Measurements from ENCODE around the gene HEYL. TPM values are rescaled to one million over a fixed set of nuclear protein-coding genes. Genes with fewer than 3 reads are reported as not detected.
"Not testable (repeated sequence)": the region's sequence is repeated elsewhere in the genome, so short reads cannot be mapped to it uniquely, and the experiment has no call there.

The HEYL gene
- total RNA-seq, 2 donors from 2014 or later = 28.1 to 35.4 TPM

DNA sequence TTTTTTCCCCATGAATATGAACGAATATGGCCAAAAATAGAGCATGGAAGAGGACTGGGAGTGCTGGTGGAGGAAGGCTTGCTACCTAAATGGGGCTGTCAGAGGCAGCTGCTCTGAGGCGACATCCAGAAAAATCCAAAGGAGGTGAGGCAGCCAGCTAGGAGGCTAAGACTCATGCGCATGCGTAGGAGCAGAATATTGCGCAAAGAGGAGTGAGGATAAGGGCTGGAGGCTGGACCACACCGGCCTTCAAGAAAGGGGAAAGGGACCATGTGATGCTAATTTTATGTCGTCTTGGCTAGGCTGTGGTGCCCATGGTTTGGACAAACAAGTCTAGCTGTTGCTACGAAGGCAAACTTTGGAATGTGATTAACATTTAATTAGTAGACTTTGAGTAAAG, 30.5 kb downstream of the HEYL start:
- no peaks in the 10 kb centered on the region for H3K27me3 ChIP-seq
- no peak overlapping the region for H3K4me3 ChIP-seq
- no peaks in the 10 kb centered on the region for H3K9me3 ChIP-seq
- no peak for DNase-seq (ENCODE audit: low spot score)
- H3K36me3 ChIP-seq = no peaks in the 10 kb centered on the region
- H3K4me1 ChIP-seq = peaks cover 0 to 20% of the 10 kb centered on the region in 2 donors
- TF ChIP-seq, protein P1, sequence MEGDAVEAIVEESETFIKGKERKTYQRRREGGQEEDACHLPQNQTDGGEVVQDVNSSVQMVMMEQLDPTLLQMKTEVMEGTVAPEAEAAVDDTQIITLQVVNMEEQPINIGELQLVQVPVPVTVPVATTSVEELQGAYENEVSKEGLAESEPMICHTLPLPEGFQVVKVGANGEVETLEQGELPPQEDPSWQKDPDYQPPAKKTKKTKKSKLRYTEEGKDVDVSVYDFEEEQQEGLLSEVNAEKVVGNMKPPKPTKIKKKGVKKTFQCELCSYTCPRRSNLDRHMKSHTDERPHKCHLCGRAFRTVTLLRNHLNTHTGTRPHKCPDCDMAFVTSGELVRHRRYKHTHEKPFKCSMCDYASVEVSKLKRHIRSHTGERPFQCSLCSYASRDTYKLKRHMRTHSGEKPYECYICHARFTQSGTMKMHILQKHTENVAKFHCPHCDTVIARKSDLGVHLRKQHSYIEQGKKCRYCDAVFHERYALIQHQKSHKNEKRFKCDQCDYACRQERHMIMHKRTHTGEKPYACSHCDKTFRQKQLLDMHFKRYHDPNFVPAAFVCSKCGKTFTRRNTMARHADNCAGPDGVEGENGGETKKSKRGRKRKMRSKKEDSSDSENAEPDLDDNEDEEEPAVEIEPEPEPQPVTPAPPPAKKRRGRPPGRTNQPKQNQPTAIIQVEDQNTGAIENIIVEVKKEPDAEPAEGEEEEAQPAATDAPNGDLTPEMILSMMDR (IDR thresholded peaks at IDR 0.05) = no peak
- no peak overlapping the region for H3K27ac ChIP-seq

DNA sequence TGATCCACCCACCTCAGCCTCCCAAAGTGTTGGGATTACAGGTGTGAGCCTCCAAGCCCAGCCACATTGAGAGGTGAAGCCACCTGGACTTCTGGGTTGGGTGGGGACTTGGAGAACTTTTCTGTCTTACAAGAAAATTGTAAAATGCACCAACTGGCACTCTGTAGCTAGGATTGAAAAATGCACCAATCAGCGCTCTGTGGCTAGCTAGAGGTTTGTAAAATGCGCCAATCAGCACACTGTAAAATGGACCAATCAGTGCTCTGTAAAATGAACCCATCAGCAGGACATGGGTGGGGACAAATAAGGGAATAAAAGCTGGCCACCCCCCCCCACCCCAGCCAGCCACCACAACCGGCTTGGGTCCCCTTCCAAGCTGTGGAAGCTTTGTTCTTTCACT, 35.8 kb downstream of the HEYL start:
- not testable (repeated sequence) for H3K4me1 ChIP-seq; H3K9me3 ChIP-seq; H3K4me3 ChIP-seq; H3K27me3 ChIP-seq; DNase-seq (ENCODE audit: low spot score); H3K27ac ChIP-seq; H3K36me3 ChIP-seq

DNA sequence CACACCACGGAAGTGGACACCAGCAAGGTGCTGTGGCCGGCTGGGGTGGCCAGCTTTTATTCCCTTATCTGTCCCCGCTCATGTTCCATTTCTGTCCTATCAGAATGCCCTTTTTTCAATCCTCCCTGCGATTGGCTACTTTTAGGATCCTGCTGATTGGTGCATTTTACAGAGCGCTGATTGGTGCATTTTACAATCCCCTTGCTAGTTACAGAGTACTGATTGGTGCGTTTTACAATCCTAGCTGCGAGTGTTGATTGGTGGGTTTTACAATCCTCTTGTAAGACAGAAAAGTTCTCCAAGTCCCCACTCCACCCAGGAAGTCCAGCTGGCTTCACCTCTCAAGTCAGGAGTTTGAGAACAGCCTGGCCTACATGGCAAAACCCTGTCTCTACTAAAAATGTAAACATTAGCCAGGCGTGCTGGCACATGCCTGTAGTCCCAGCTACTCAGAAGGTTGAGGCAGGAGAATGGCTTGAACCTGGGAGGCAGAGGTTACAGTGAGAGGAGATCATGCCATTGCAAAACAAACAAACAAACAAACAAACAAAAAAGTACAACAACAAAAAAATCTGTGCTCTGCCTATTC, 37.7 kb downstream of the HEYL start:
- not testable (repeated sequence) for H3K9me3 ChIP-seq; H3K36me3 ChIP-seq; DNase-seq (ENCODE audit: low spot score); H3K4me1 ChIP-seq; H3K4me3 ChIP-seq; H3K27me3 ChIP-seq; H3K27ac ChIP-seq

DNA sequence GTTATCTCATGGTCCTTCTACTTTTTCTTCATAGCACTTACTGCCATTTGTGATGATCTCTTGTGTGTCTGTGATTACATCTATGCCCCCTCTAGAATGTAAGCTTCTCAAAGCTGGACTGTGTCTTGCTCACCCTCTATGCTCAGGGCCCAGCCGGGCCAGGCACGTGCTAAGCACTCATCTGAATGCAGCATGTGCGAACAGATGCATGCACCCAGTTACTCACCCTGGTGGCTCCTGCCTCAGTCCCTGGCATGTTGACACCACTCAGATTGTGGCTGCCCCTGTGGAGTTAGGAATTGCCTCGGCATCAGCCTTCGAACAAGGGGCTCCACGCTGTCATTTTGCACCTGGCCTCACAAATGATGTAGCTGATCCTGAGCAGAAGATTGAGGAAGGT, 43.3 kb downstream of the HEYL start:
- Histone ChIP-seq H3K9me3 (no peaks in the 10 kb centered on the region), H3K27me3 (no peaks in the 10 kb centered on the region), H3K4me1 (no peaks in the 10 kb centered on the region), H3K36me3 (no peaks in the 10 kb centered on the region), H3K27ac (no peak overlapping the region), H3K4me3 (no peak overlapping the region)
- DNase-seq (ENCODE audit: low spot score) = no peak
- TF ChIP-seq, protein P1 (IDR thresholded peaks at IDR 0.05) = no peak

DNA sequence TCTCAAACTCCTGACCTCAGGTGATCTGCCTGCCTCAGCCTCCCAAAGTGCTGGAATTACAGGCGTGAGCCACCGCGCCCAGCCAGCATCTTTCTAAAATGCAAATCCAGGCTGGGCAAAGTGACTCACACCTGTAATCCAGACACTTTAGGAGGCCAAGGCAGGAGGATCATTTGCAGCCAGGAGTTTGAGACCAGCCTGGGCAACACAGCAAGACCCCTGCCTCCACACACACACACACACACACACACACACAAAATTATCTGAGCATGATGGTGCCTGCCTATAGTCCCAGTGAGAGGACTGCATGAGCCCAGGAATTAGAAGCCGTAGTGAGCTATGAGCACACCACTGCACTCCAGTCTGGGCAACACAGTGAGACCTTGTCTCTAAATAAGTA, 46.1 kb downstream of the HEYL start:
- Histone ChIP-seq H3K27ac (no peak overlapping the region), H3K4me3 (no peak overlapping the region), H3K27me3 (no peaks in the 10 kb centered on the region), H3K4me1 (no peaks in the 10 kb centered on the region), H3K36me3 (no peaks in the 10 kb centered on the region), H3K9me3 (no peaks in the 10 kb centered on the region)
- DNase-seq (ENCODE audit: low spot score) = no peak
- TF ChIP-seq, protein P1 (IDR thresholded peaks at IDR 0.05) = no peak

DNA sequence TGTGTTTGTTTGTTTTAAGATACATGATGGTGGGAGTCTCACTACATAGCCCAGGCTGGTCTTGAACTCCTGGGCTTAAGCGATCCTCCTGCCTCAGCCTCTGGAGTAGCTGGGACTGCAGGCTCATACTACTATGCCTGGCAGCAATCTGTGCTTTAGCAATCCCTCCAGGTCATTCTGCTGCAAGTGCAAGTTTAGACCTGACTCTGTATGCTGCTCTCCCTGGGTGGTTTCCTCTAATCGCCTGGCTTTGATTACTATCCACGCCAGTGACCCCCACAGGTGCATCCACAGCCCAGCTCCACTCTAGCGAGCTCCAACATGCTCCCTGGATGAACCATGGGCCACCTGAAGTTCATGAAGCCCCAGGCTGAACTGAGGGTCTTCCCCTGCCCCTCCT, 47.4 kb downstream of the HEYL start:
- Histone ChIP-seq H3K27ac (no peak overlapping the region), H3K4me3 (no peak overlapping the region), H3K27me3 (no peaks in the 10 kb centered on the region), H3K36me3 (no peaks in the 10 kb centered on the region), H3K4me1 (no peaks in the 10 kb centered on the region), H3K9me3 (no peaks in the 10 kb centered on the region)
- no peak for DNase-seq (ENCODE audit: low spot score)
- TF ChIP-seq, protein P1 (IDR thresholded peaks at IDR 0.05) = no peak

DNA sequence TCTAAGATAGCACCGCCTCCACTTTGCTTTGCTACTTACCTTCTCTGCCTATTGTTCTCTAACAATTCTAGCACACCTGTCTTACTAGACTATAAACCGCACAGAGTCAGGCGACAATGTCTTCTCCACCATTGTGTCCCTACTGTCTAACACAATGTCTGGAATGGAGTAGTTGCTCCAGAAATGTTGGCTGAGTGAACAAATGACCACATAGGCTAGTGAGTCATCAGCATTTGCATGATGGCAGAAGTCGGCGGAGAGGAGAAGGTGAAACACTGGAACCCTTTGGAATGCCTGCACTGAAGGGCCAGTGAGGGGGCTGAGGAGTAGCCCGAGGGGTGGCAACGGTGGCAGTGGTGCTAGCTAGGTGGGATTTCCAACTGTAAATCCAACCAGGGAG, 48.9 kb downstream of the HEYL start:
- Histone ChIP-seq H3K9me3 (no peaks in the 10 kb centered on the region), H3K27ac (no peak overlapping the region), H3K27me3 (no peaks in the 10 kb centered on the region), H3K4me3 (no peak overlapping the region), H3K36me3 (no peaks in the 10 kb centered on the region), H3K4me1 (no peaks in the 10 kb centered on the region)
- no peak for DNase-seq (ENCODE audit: low spot score)
- TF ChIP-seq, protein P1 (IDR thresholded peaks at IDR 0.05) = no peak

Measured in right atrium auricular region (tissue), 2 donors.